ENCODE results near the gene MRPL16. TPM values are rescaled to one million over a fixed set of nuclear protein-coding genes. Genes with fewer than 3 reads are reported as not detected.
"Not testable (repeated sequence)": the region's sequence is repeated elsewhere in the genome, so short reads cannot be mapped to it uniquely, and the experiment has no call there.

The MRPL16 gene
- total and polyA plus RNA-seq, 7 donors: 41.9 to 79.5 (median 52.6) TPM

DNA sequence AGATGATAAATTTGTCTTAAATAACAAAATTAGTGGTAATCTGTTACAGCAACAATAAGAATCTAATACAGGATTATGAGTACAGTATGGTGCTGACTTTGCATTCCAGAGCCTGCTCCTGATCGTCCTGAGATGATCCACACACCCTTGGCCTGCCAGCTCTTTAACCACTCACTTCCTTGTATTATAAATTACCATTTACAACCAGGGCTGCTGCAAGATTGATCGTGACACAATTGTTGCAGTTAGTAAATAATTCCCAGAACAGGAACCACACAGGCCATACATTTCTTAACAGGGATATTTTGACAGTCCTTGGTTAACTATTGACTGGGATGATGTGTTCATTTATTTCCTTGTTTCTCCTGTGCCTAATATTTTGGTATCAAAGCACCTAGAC lies 38.6 kb upstream of the MRPL16 start:
- WGBS, 2 donors: 5 to 32% methylated on average over 2 of the region's 2 CpGs
- DNase-seq: no peak
- H3K27ac ChIP-seq: no peak overlapping the region
- H3K27me3 ChIP-seq: no peaks in the 10 kb centered on the region
- TF ChIP-seq POLR2A (IDR thresholded peaks at IDR 0.05): no peak
- TF ChIP-seq, protein P1, sequence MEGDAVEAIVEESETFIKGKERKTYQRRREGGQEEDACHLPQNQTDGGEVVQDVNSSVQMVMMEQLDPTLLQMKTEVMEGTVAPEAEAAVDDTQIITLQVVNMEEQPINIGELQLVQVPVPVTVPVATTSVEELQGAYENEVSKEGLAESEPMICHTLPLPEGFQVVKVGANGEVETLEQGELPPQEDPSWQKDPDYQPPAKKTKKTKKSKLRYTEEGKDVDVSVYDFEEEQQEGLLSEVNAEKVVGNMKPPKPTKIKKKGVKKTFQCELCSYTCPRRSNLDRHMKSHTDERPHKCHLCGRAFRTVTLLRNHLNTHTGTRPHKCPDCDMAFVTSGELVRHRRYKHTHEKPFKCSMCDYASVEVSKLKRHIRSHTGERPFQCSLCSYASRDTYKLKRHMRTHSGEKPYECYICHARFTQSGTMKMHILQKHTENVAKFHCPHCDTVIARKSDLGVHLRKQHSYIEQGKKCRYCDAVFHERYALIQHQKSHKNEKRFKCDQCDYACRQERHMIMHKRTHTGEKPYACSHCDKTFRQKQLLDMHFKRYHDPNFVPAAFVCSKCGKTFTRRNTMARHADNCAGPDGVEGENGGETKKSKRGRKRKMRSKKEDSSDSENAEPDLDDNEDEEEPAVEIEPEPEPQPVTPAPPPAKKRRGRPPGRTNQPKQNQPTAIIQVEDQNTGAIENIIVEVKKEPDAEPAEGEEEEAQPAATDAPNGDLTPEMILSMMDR (IDR thresholded peaks at IDR 0.05): no peak
- TF ChIP-seq POLR2AphosphoS5 (IDR thresholded peaks at IDR 0.05): no peak
- TF ChIP-seq EP300 (IDR thresholded peaks at IDR 0.05): no peak
- H3K36me3 ChIP-seq: no peaks in the 10 kb centered on the region
- no peaks in the 10 kb centered on the region for H3K9me3 ChIP-seq
- intact Hi-C loops (cut with DNase I): no loop called here
- no peak overlapping the region for H3K4me3 ChIP-seq
- no peaks in the 10 kb centered on the region for H3K4me1 ChIP-seq

DNA sequence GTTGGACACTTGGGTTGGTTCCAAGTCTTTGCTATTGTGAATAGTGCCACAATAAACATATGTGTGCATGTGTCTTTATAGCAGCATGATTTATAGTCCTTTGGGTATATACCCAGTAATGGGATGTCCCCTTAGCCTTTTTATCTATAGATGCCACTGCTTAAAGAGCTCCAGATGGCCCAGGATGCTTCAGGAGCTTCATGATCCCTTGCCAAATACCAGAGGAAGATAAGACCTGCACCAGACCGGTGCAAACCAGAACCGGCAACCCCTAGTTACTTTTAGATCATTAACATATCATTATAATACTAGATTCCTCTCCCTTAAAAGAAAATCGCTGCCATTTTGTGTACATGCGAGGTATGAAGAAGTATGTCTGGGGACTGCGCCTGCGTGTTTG lies 37.9 kb upstream of the MRPL16 start:
- intact Hi-C loops (cut with DNase I): not testable (repeated sequence)

DNA sequence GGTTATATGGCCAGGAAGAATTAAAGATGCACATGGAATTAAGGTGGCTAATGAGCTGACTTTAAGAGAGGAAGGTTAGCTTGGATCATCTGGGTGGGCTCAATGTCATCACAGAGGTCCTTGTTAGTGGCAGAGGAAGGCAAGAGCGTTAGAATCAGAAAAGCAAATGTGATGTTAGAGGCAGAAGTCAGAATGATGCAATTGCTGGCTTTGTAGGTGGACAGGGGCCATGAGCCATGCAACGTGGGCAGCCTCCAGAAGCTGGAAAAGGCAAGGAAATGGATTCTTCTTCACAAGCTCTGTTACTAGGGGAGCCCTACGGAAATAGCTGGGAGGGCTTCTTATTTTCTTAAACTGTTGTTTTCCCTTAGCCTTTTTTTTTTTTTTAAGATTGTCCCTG lies 37.0 kb upstream of the MRPL16 start:
- WGBS, 2 donors: 87 to 95% methylated on average over 3 of the region's 3 CpGs
- intact Hi-C loops (cut with DNase I): no loop called here
- no peak overlapping the region for H3K27ac ChIP-seq
- no peaks in the 10 kb centered on the region for H3K4me1 ChIP-seq
- no peak overlapping the region for H3K4me3 ChIP-seq
- no peak for DNase-seq
- no peak for TF ChIP-seq POLR2A (IDR thresholded peaks at IDR 0.05)
- TF ChIP-seq, protein P1 (IDR thresholded peaks at IDR 0.05): no peak
- TF ChIP-seq POLR2AphosphoS5 (IDR thresholded peaks at IDR 0.05): no peak
- no peak for TF ChIP-seq EP300 (IDR thresholded peaks at IDR 0.05)
- H3K9me3 ChIP-seq: no peaks in the 10 kb centered on the region
- no peaks in the 10 kb centered on the region for H3K36me3 ChIP-seq
- H3K27me3 ChIP-seq: no peaks in the 10 kb centered on the region

More for the DNA sequence above, 37.9 kb upstream of the MRPL16 start:
- H3K9me3 ChIP-seq, H3K27me3 ChIP-seq, H3K27ac ChIP-seq, H3K4me1 ChIP-seq, H3K36me3 ChIP-seq, DNase-seq, H3K4me3 ChIP-seq: not testable (repeated sequence)
- 88 to 91% methylated on average over 6 of the region's 6 CpGs for WGBS, 2 donors

DNA sequence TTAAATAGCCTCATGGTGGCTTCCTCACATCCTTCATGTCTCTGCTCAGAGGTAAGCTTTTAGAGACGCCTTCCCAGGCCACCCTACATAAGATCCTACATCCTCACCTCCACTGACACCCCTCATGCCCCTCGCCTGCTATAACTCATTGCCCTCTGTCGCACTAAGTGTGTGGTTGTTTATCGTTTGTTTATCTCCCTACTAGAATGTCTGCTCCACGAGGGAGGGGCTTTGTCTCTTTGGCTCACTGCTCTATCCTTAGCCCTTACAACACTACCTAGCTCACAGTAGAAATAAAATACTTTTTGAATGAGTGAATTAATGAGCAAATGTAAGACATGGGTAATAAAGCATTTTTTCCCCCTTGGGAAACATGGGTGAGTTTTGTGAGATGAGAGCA lies 36.0 kb upstream of the MRPL16 start:
- DNase-seq: no peak
- 76 to 80% methylated on average over 5 of the region's 5 CpGs for WGBS, 2 donors
- Histone ChIP-seq H3K27ac (no peak overlapping the region), H3K4me3 (no peak overlapping the region), H3K4me1 (no peaks in the 10 kb centered on the region), H3K27me3 (no peaks in the 10 kb centered on the region), H3K9me3 (no peaks in the 10 kb centered on the region), H3K36me3 (no peaks in the 10 kb centered on the region)
- intact Hi-C loops (cut with DNase I): no loop called here
- TF ChIP-seq POLR2AphosphoS5 (IDR thresholded peaks at IDR 0.05) (no peak), EP300 (IDR thresholded peaks at IDR 0.05) (no peak)
- TF ChIP-seq, protein P1 (IDR thresholded peaks at IDR 0.05): no peak

DNA sequence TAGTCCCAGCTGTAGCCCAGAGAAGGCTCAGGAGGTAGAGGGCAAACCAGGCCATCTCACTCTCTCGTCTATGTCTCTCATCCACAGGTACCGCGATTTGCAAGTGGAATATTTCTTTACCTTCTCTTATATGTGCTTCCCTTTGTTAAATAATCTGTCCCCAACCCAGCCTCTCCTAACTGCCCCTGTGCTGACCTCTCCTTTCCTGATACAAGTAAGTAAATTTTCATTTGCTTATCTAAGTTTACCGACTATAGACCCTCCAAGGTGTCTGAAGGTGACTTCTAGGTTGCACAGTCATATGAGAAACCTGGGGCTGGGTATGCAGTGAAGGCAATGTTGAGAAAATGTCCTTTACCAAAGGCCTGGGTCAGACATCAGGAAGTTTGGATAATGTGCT lies 34.8 kb upstream of the MRPL16 start, which contains the start of gene CBLIF:
Gene CBLIF, minus strand, starts transcription at position 101 of the 400 bp plus-strand sequence. Its CDS starts 46 bp downstream, at position 55.
- intact Hi-C loops (cut with DNase I): no loop called here
- Histone ChIP-seq H3K4me1 (no peaks in the 10 kb centered on the region), H3K4me3 (no peak within 1 kb of the TSS), H3K36me3 (no peaks in the 10 kb centered on the region), H3K27ac (no peak within 1 kb of the TSS), H3K9me3 (no peaks in the 10 kb centered on the region), H3K27me3 (no peaks in the 10 kb centered on the region)
- WGBS, 2 donors: 59 to 84% methylated on average over 4 of the region's 4 CpGs
- no peak for DNase-seq
- no peak for TF ChIP-seq POLR2A (IDR thresholded peaks at IDR 0.05)
- no peak for TF ChIP-seq POLR2AphosphoS5 (IDR thresholded peaks at IDR 0.05)
- TF ChIP-seq EP300 (IDR thresholded peaks at IDR 0.05): no peak
- TF ChIP-seq, protein P1 (IDR thresholded peaks at IDR 0.05): no peak
